Kidney capillary endothelial cell (primary cell): ENCODE results near the gene INAVA.
"Not testable (repeated sequence)": the region's sequence is repeated elsewhere in the genome, so short reads cannot be mapped to it uniquely, and the experiment has no call there.

ENCODE experiments used
- DNase-seq: peaks from one replicate; pipeline ENCODE4 v3.0.0-alpha.2; 2018; ENCODE audit warnings: low spot score

INAVA gene

DNA sequence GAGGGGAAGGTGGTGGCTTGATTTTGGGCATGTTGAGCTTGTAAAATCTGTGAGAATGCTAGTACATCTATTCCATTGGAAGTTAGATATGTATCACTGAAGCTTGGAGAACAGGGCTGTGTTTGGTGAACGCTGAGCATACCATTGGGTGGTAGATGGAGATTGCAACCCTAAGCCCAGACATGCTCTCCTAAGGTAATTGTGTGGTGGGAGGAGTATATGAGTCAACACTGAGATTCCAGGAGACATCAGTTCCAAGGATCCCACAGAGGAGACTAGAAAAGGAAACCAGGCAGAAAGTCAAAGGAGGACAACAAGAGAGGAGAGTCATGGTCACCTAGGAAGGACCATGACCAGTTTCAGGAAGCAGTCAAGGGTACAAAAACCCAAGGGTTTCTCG lies 68.4 kb downstream of the INAVA start:
- DNase-seq: no peak

DNA sequence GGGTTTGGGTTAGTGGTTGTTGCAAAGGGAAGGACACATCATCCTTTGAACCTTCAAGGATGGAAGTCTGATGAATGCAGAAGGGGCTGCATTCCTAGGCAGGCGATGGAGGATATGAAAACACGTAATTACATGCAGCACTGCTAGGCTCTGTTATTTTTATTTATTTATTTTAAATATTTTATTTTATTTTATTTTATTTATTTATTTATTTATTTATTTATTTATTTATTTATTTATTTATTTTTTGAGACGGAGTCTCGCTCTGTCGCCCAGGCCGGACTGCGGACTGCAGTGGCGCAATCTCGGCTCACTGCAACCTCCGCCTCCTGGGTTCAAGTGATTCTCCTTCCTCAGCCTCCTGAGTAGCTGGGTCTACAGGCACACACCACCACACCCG lies 69.2 kb downstream of the INAVA start:
- DNase-seq: not testable (repeated sequence)
